ENCODE results near the gene SLC30A2.

The SLC30A2 gene

GRCh38 chr1:25994402-25995150 is 51.3 kb downstream of the SLC30A2 start:
- DNase-seq (ENCODE audit: extremely low read depth, low read depth): no peak
- no peak for TF ChIP-seq CTCF (IDR thresholded peaks at IDR 0.05; ENCODE audit: low read depth, low read length)

GRCh38 chr1:25993197-25993951 is 52.5 kb downstream of the SLC30A2 start:
- TF ChIP-seq CTCF (IDR thresholded peaks at IDR 0.05; ENCODE audit: low read depth, low read length): no peak
- DNase-seq (ENCODE audit: extremely low read depth, low read depth): no peak

- DNase-seq (ENCODE audit: extremely low read depth, low read depth): no peak
Observed at GRCh38 chr1:25992689-25993171, 53.2 kb downstream of the SLC30A2 start.

GRCh38 chr1:25991937-25992688 is 53.8 kb downstream of the SLC30A2 start:
- DNase-seq (ENCODE audit: extremely low read depth, low read depth): no peak
- TF ChIP-seq CTCF (IDR thresholded peaks at IDR 0.05; ENCODE audit: low read depth, low read length): no peak

More at GRCh38 chr1:25992689-25993171, 53.2 kb downstream of the SLC30A2 start:
- no peak for TF ChIP-seq CTCF (IDR thresholded peaks at IDR 0.05; ENCODE audit: low read depth, low read length)

- no peak for TF ChIP-seq CTCF (IDR thresholded peaks at IDR 0.05; ENCODE audit: low read depth, low read length)
- no peak for DNase-seq (ENCODE audit: extremely low read depth, low read depth)
Observed at GRCh38 chr1:25990702-25991395, 55.1 kb downstream of the SLC30A2 start.

GRCh38 chr1:25990251-25990650 is 55.7 kb downstream of the SLC30A2 start:
- no peak for TF ChIP-seq CTCF (IDR thresholded peaks at IDR 0.05; ENCODE audit: low read depth, low read length)
- DNase-seq (ENCODE audit: extremely low read depth, low read depth): no peak
